Prostate gland (tissue), 2 donors: Measurements from ENCODE around the gene ZFR. TPM values are rescaled to one million over a fixed set of nuclear protein-coding genes. Genes with fewer than 3 reads are reported as not detected.
"Not testable (repeated sequence)": the region's sequence is repeated elsewhere in the genome, so short reads cannot be mapped to it uniquely, and the experiment has no call there.

Experiments
- DNase-seq: peaks from one replicate; pipeline ENCODE4 v3.0.0-alpha.2; 2019; ENCODE audit warnings: low spot score
- H3K27ac ChIP-seq, 2 donors: fragments of 200-600 bp; sonication (generic); 2 replicates each; pipeline ENCODE4 v1.5.1; 2017 to 2019
- H3K27me3 ChIP-seq: fragments of 200-600 bp; sonication (generic); replicated peaks from 2 replicates; pipeline ENCODE4 v1.5.1; 2019; ENCODE audit not compliant: insufficient read depth
- H3K36me3 ChIP-seq, 2 donors: fragments of 200-600 bp; sonication (generic); 1 replicate in 1 of 2; 2 replicates in 1 of 2; pipeline versions ENCODE4 v1.5.1 to v1.8.1; 2017 to 2019
- H3K4me1 ChIP-seq: fragments of 200-600 bp; sonication (generic); replicated peaks from 2 replicates; pipeline ENCODE4 v1.5.1; 2019
- H3K4me3 ChIP-seq, 2 donors: fragments of 200-600 bp; sonication (generic); 2 replicates each; pipeline ENCODE4 v1.5.1; 2017 to 2019
- H3K9me3 ChIP-seq: fragments of 200-600 bp; sonication (generic); 2 replicates; pipeline ENCODE4 v1.5.1; 2017
- CTCF ChIP-seq, 4 experiments: fragments of 200-600 bp in 2 of 4; fragments of 450-650 bp in 2 of 4; sonication (generic) in 2 of 4; IDR thresholded peaks; 1 replicate in 3 of 4; 2 replicates in 1 of 4; pipeline ENCODE4 v1.5.1; 2016 to 2019; ENCODE audit warnings: antibody characterized with exemption in 4 of 4, mild to moderate bottlenecking in 2 of 4, moderate library complexity in 2 of 4
- POLR2A ChIP-seq: fragments of 450-650 bp; IDR thresholded peaks from one replicate; pipeline ENCODE4 v1.6.1; 2016; ENCODE audit warnings: antibody characterized with exemption, mild to moderate bottlenecking
- POLR2AphosphoS5 ChIP-seq: sonication (generic); formaldehyde crosslinking; IDR thresholded peaks from one replicate; pipeline ENCODE4 v1.6.1; 2017; ENCODE audit warnings: antibody characterized with exemption
- WGBS: methylation state at CpG from one replicate; pipeline ENCODE4 v1.1.5; 2018; 5-methylcytosine and 5-hydroxymethylcytosine counted together
- intact Hi-C: fragments of 100-400 bp; cut with DNase I; formaldehyde crosslinking; loops from one replicate; pipeline ENCODE4 v1.14.2; 2022
- total RNA-seq, 2 donors: library from RNA; depleted of rRNA; stranded (reverse); fragments of >200 nt; gene quantifications; one replicate each; pipeline ENCODE4 v1.1.0, GENCODE V29; 2016

The ZFR gene
- total RNA-seq, 2 donors from 2014 or later: 69.0 to 73.7 TPM

- intact Hi-C loops: no loop called here
- H3K36me3 ChIP-seq: no peaks in the 10 kb centered on the region
- 49% methylated on average over 3 of the region's 3 CpGs for WGBS
- no peak for DNase-seq
- no peak for TF ChIP-seq POLR2A
- TF ChIP-seq CTCF (IDR thresholded peaks at IDR 0.05): no peak
- TF ChIP-seq POLR2AphosphoS5: no peak
- H3K27me3 ChIP-seq: no peaks in the 10 kb centered on the region
- H3K4me3 ChIP-seq: no peak overlapping the region
- H3K4me1 ChIP-seq: peaks cover 6% of the 10 kb centered on the region
- peak overlapping the region; percentile 9 to 53 for H3K27ac ChIP-seq
- H3K9me3 ChIP-seq: no peaks in the 10 kb centered on the region
Observed at GRCh38 chr5:32439086-32439642, 5.4 kb downstream of the ZFR start.

GRCh38 chr5:32436553-32437242, 7.8 kb downstream of the ZFR start:
- Histone ChIP-seq H3K4me1 (peaks cover 2% of the 10 kb centered on the region), H3K4me3 (no peak overlapping the region), H3K9me3 (no peaks in the 10 kb centered on the region), H3K27ac (peak overlapping the region; percentile 14 to 56), H3K27me3 (no peaks in the 10 kb centered on the region), H3K36me3 (no peaks in the 10 kb centered on the region)
- intact Hi-C loops: no loop called here
- WGBS: 73% methylated on average over 4 of the region's 4 CpGs
- peak; percentile 16 for DNase-seq
- TF ChIP-seq POLR2AphosphoS5: peak; percentile 44
- TF ChIP-seq POLR2A: no peak
- no peak for TF ChIP-seq CTCF (IDR thresholded peaks at IDR 0.05)

GRCh38 chr5:32435383-32435782, 9.2 kb downstream of the ZFR start:
- DNase-seq: no peak
- Histone ChIP-seq H3K36me3 (no peaks in the 10 kb centered on the region), H3K4me1 (peaks cover 2% of the 10 kb centered on the region), H3K27me3 (no peaks in the 10 kb centered on the region), H3K27ac (no peak overlapping the region), H3K4me3 (no peak overlapping the region), H3K9me3 (no peaks in the 10 kb centered on the region)
- 62% methylated on average over 3 of the region's 3 CpGs for WGBS
- TF ChIP-seq CTCF (IDR thresholded peaks at IDR 0.05) (no peak), POLR2AphosphoS5 (no peak), POLR2A (no peak)
- intact Hi-C loops: no loop called here

GRCh38 chr5:32434221-32434620, 10.3 kb downstream of the ZFR start:
- no peaks in the 10 kb centered on the region for H3K27me3 ChIP-seq
- no peak overlapping the region for H3K4me3 ChIP-seq
- TF ChIP-seq POLR2AphosphoS5: no peak
- TF ChIP-seq POLR2A: no peak
- no peak for TF ChIP-seq CTCF (IDR thresholded peaks at IDR 0.05)
- no peak for DNase-seq
- intact Hi-C loops: no loop called here
- WGBS: 93% methylated on average over 1 of the region's 1 CpG
- H3K27ac ChIP-seq: no peak overlapping the region
- H3K36me3 ChIP-seq: no peaks in the 10 kb centered on the region
- no peaks in the 10 kb centered on the region for H3K9me3 ChIP-seq
- peaks cover 2% of the 10 kb centered on the region for H3K4me1 ChIP-seq

GRCh38 chr5:32432633-32433032, 11.9 kb downstream of the ZFR start:
- WGBS: 97% methylated on average over 3 of the region's 3 CpGs
- Histone ChIP-seq H3K27me3 (no peaks in the 10 kb centered on the region), H3K27ac (no peak overlapping the region), H3K9me3 (no peaks in the 10 kb centered on the region), H3K4me1 (peaks cover 2% of the 10 kb centered on the region), H3K36me3 (no peaks in the 10 kb centered on the region), H3K4me3 (no peak overlapping the region)
- DNase-seq: no peak
- no peak for TF ChIP-seq POLR2AphosphoS5
- TF ChIP-seq POLR2A: no peak
- TF ChIP-seq CTCF (IDR thresholded peaks at IDR 0.05): no peak
- intact Hi-C loops: no loop called here

GRCh38 chr5:32430825-32431224, 13.7 kb downstream of the ZFR start:
- intact Hi-C loops, H3K9me3 ChIP-seq, H3K36me3 ChIP-seq, H3K4me3 ChIP-seq, H3K27ac ChIP-seq, H3K4me1 ChIP-seq, H3K27me3 ChIP-seq, DNase-seq: not testable (repeated sequence)
- WGBS: 87% methylated on average over 4 of the region's 4 CpGs
